Right cardiac atrium (tissue), 5 donors: ENCODE results near the gene HYAL1. TPM values are rescaled to one million over a fixed set of nuclear protein-coding genes. Genes with fewer than 3 reads are reported as not detected.

ENCODE experiments used
- ATAC-seq, 2 donors: fragments of 200-7000 bp; cut with Tn5 transposase; one replicate each; pipeline versions ENCODE4 v1.8.0 to v1.9.1; 2020; ENCODE audit warnings: moderate library complexity in 2 of 2, mild to moderate bottlenecking in 1 of 2
- DNase-seq, 3 donors: peaks; one replicate each; pipeline ENCODE4 v3.0.0-alpha.2; 2020
- H3K27ac ChIP-seq: one replicate; pipeline ENCODE4 v1.5.1; 2013; ENCODE audit warnings: mild to moderate bottlenecking, low read length, control low read depth, moderate library complexity
- H3K27me3 ChIP-seq: one replicate; pipeline ENCODE4 v1.6.1; 2013; ENCODE audit not compliant: control insufficient read depth, insufficient read depth
- H3K4me1 ChIP-seq: one replicate; pipeline ENCODE4 v1.6.1; 2013; ENCODE audit warnings: low read length; ENCODE audit not compliant: control insufficient read depth, insufficient read depth
- H3K4me3 ChIP-seq: one replicate; pipeline ENCODE4 v1.5.1; 2013; ENCODE audit warnings: low read length, control low read depth
- H3K9me3 ChIP-seq: one replicate; pipeline ENCODE4 v1.6.1; 2013; ENCODE audit warnings: low read length; ENCODE audit not compliant: control insufficient read depth
- WGBS: extraction: QIAGEN DNeasy Blood & Tissue Kit; methylation state at CpG from one replicate; pipeline ENCODE4 v1.1.7; 2013; 5-methylcytosine and 5-hydroxymethylcytosine counted together
- intact Hi-C, 4 donors: fragments of 100-400 bp; cut with DNase I; formaldehyde crosslinking; loops; one replicate each; pipeline versions ENCODE4 v1.11.0 to v1.14.0; 2022 to 2023
- polyA plus RNA-seq: library from polyadenylated mRNA; stranded (reverse); fragments of 200-250 nt; gene quantifications from one replicate; pipeline ENCODE4 v1.2.3, GENCODE V29; 2013
- total RNA-seq, 4 donors: library from RNA; stranded (reverse); fragmentation: NEBNext Ultra II Directional; extraction: Animal tissue kit (Norgen Biotek cat#: 25700); gene quantifications; one replicate each; pipeline ENCODE4 v1.2.1, GENCODE V29; 2021
- donor health status: healthy with polysubstance abuse.
- donor health status: DM: no; HTN: yes; CAD: no.
- donor health status: DM: no; HTN: no; CAD: no.
- donor health status: DM: no; HTN: yes; CAD: no; lungs with severe emphysema.
- donor health status: DM: yes; HTN: yes; CAD: no.

HYAL1 gene
- total and polyA plus RNA-seq, 5 donors: 17.8 to 33.7 (median 25.4) TPM

DNA sequence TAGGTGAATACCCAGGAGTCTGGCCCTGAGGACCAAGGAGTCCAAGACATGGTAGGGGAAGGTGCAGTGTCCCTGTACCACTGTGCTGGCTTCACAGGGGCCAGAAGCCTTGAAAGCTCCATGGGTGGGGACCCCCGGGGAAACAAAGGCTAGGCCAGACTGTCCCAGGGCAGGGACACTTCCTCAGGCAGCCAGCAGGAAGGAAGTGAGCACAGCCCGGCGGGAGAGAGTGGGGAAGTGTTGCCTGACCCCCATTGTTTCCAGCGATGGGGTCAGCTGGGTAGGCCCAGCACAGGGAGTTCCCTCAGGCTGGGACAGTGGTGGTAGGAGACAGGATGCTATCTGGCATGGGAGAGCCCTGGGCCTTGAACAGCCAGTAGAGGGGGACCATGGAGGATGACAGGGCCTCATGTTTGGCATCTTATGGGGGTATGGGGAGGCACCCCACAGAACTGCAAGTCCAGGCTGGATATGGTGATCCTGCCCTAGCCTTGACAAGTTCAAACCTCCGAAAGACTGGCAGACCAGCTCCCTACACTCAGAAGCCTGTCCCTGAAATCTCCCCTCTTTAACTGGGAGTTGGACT is 20.3 kb upstream of the HYAL1 start:
- Histone ChIP-seq H3K4me1 (peaks cover 11% of the 10 kb centered on the region), H3K9me3 (no peaks in the 10 kb centered on the region), H3K27ac (peak overlapping the region; percentile 96), H3K4me3 (no peak overlapping the region), H3K27me3 (no peaks in the 10 kb centered on the region)
- 45% methylated on average over 5 of the region's 5 CpGs for WGBS
- DNase-seq (peak; percentile 80 to 87 (median 85)), ATAC-seq (peak; percentile 23 to 65)
- intact Hi-C loops: loop anchor here in 1 of 4 donors (5.0 kb wide), 1 partner anchor 96 kb away; no protein-coding TSS in a partner anchor

DNA sequence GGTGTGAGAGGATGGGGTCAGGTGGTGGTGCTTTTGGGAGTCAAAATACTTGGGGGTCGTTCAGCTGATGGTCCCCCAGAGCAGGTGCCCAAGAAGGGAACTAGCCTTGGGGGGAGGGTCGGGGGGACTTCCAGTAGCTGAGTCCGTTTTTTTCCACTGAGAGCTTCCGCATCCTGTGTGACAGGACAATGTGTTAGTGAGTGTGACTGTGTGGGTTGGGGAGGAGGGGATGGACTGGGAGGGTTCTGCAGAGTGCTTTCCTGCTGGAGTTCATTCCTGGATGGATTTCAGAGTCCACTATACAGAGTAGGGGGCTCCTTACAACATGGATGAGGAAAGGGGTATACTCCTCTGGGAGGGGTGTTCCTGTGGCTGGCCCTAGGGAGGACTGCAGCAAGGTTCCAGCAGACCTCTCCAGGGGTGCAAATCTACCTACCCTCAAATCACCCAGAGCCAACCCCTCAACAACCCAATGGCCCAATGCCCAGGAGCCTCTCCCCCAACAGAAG is 19.8 kb upstream of the HYAL1 start:
- 36% methylated on average over 4 of the region's 4 CpGs for WGBS
- intact Hi-C loops: loop anchor here in 1 of 4 donors (5.0 kb wide), 1 partner anchor 96 kb away; no protein-coding TSS in a partner anchor
- DNase-seq (peak in 2 of 3 donors; percentile 65 to 71), ATAC-seq (peak; percentile 2 to 42)
- Histone ChIP-seq H3K27me3 (no peaks in the 10 kb centered on the region), H3K4me3 (no peak overlapping the region), H3K9me3 (no peaks in the 10 kb centered on the region), H3K27ac (peak overlapping the region; percentile 96), H3K4me1 (peaks cover 9% of the 10 kb centered on the region)

DNA sequence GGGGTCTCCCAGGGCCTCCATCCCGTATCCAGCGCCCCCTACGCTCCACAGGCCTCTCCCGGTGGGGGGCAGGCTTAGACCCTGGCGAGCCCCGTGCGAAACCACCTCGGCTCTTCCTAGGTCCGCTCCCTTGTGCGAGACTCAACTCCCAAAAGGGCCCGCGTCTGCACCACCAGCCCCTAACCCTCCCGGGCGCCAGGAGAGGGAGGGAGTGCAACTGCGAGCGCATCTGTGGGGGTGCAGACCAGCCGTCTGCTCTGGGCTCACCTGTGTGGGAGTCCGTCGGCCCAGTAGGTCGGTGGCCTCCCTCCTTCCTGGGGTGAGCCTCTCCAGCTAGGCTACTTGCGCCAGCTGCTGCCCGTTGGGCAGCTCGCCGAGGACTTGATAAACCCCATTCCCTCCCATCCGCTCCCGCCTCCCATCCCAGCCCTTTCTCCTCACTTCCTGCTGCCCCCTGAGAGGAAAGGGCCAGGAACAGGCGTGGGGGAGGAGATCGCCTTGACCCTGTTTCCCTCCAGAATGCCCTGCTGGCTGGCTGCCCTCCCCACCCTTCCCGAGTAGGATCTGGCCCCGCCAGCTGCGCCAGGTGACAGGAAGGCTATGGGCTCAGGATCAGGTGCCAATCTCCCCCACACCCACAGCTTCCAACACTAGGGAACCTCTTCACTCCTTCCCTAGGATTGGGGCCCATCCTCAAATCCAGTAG is 19.2 kb upstream of the HYAL1 start, which contains the start of gene HYAL2:
TSS of gene HYAL2 (minus strand) at position 360 of the 706 bp plus-strand sequence. CDS start 2,256 bp downstream, outside the sequence.
- intact Hi-C loops: loop anchor here in 1 of 4 donors (5.0 kb wide), 1 partner anchor 95 kb away; no protein-coding TSS in a partner anchor
- H3K4me3 ChIP-seq: peak within 1 kb of the TSS; percentile 85
- ATAC-seq: peak; percentile 11 to 58
- no peaks in the 10 kb centered on the region for H3K27me3 ChIP-seq
- H3K4me1 ChIP-seq: peaks cover 9% of the 10 kb centered on the region
- WGBS: 29% methylated on average over 31 of the region's 31 CpGs
- peak; percentile 88 to 92 (median 91) for DNase-seq
- H3K9me3 ChIP-seq: no peaks in the 10 kb centered on the region
- H3K27ac ChIP-seq: peak within 1 kb of the TSS; percentile 96

GRCh38 chr3:50322115-50322385 is 18.7 kb upstream of the HYAL1 start:
- intact Hi-C loops: loop anchor here in 1 of 4 donors (5.0 kb wide), 1 partner anchor 95 kb away; no protein-coding TSS in a partner anchor
- peaks cover 9% of the 10 kb centered on the region for H3K4me1 ChIP-seq
- 13% methylated on average over 14 of the region's 14 CpGs for WGBS
- H3K4me3 ChIP-seq: peak overlapping the region; percentile 85
- no peaks in the 10 kb centered on the region for H3K27me3 ChIP-seq
- no peaks in the 10 kb centered on the region for H3K9me3 ChIP-seq
- no peak for DNase-seq
- H3K27ac ChIP-seq: peak overlapping the region; percentile 96
- no peak for ATAC-seq

DNA sequence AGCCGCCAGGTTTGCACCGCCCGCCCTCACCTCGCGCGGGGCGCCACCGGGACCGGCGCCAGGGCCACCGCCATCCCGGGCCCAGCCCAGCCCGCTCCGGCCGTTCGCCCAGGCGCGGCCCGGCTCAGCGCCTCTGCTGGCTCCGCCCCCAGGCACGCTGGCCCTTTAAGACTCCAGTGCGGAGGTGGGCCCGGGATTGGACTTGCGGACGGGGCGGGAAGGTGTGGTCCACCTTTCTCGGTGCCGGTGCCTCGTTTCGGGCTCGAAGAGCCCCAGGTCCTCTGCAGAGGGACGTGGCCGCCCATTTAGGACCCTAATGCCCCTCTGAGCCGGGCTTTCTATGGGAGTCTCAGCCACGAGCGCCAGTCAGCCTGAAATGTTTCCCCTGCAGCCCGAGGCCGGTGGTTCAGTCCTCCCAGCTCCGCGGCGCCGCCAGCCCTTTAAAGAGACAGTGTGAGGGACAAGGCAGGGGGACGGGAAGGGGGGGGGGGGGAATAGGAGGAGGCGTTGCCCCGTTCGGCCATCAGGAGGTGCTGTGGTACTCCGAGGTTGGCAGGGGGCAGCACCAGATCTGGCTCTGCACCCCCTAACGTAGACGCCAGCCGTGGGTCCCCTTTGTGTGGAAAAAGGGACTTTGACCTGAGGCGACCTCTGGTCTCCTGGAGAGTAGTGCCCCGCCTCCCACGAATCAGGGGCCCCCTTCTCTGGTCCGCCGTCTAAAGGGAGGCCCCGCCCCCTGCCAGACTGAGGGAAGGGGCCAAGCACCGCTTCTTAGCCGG is 18.2 kb upstream of the HYAL1 start:
- peaks cover 9% of the 10 kb centered on the region for H3K4me1 ChIP-seq
- DNase-seq: peak; percentile 91 to 97 (median 96)
- 1% methylated on average over 59 of the region's 59 CpGs for WGBS
- H3K9me3 ChIP-seq: no peaks in the 10 kb centered on the region
- H3K27ac ChIP-seq: peak overlapping the region; percentile 96
- ATAC-seq: peak; percentile 35 to 76
- H3K27me3 ChIP-seq: no peaks in the 10 kb centered on the region
- intact Hi-C loops: loop anchor here in 1 of 4 donors (5.0 kb wide), 1 partner anchor 94 kb away; no protein-coding TSS in a partner anchor
- peak overlapping the region; percentile 85 for H3K4me3 ChIP-seq

DNA sequence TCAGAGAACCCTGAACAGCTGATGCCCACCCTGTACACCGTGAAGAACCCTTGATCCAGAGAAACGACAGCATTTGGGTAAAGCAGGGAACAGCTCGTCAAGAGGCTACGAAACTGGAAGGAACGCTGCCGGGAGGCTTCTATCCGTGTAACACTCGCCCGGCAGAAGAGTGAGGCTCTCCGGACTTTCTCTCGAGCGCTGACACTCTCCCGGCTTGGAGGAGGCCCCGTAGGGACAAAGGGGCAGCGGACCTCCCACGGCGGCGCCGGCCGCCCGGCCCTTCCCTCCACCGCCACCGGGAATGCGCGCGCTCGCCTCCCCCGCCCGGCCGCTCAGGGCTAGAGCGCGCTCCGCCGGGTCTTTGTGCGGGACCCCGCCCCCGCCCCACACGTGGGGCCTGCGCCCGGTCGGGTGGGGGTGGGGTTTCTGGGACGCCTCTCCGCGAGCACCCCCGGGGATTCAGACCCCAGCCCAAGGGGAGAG is 17.5 kb upstream of the HYAL1 start:
- H3K4me1 ChIP-seq: peaks cover 9% of the 10 kb centered on the region
- WGBS: under 1% methylated on average over 45 of the region's 45 CpGs
- intact Hi-C loops: loop anchor here in 1 of 4 donors (5.0 kb wide), 1 partner anchor 94 kb away; no protein-coding TSS in a partner anchor

DNA sequence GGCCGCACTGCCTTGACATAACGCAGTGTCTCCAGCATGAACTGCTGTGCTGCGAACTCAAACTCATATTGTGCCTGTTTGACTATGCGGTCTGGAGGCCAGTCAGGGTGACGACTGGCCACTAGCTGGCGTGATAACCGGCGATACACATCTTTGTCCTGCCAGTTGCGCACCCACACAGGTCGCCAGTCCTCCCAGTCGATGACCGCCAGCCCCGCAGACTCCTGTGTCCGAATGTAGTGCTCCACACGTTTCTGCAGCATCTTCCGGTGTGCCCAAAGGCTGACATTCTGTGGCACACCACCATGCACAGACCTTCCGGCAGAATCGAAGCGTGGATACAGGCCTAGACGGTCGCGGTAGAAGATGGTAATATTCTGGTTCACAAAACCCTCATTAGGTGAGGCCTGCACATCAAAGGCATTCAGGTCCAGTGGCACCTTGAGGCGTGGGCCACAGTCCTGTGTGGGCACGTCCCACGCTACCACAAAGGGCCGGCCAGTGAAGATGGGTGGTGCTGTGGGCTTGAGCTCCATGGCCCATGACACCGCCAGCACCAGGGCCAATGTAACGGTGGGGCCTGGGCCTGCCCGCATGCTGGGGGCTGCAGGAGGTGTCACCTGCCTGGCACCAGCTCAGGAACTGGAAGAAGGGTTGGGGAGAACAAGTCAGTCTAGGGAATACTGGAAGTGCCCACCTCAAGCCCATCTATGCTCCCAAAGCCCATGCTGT is 16.7 kb upstream of the HYAL1 start:
- Histone ChIP-seq H3K27me3 (no peaks in the 10 kb centered on the region), H3K4me1 (peaks cover 9% of the 10 kb centered on the region), H3K9me3 (no peaks in the 10 kb centered on the region), H3K4me3 (peak overlapping the region; percentile 85), H3K27ac (peak overlapping the region; percentile 88)
- intact Hi-C loops: loop anchor here in 1 of 4 donors (5.0 kb wide), 1 partner anchor 93 kb away; no protein-coding TSS in a partner anchor
- 70% methylated on average over 29 of the region's 29 CpGs for WGBS
- ATAC-seq (no peak), DNase-seq (peak in 1 of 3 donors; percentile 67)

More for the DNA sequence above, 17.5 kb upstream of the HYAL1 start:
- no peaks in the 10 kb centered on the region for H3K9me3 ChIP-seq
- H3K4me3 ChIP-seq: peak overlapping the region; percentile 85
- H3K27ac ChIP-seq: peak overlapping the region; percentile 88
- ATAC-seq (peak; percentile 9 to 59), DNase-seq (peak; percentile 79 to 93 (median 93))
- H3K27me3 ChIP-seq: no peaks in the 10 kb centered on the region

DNA sequence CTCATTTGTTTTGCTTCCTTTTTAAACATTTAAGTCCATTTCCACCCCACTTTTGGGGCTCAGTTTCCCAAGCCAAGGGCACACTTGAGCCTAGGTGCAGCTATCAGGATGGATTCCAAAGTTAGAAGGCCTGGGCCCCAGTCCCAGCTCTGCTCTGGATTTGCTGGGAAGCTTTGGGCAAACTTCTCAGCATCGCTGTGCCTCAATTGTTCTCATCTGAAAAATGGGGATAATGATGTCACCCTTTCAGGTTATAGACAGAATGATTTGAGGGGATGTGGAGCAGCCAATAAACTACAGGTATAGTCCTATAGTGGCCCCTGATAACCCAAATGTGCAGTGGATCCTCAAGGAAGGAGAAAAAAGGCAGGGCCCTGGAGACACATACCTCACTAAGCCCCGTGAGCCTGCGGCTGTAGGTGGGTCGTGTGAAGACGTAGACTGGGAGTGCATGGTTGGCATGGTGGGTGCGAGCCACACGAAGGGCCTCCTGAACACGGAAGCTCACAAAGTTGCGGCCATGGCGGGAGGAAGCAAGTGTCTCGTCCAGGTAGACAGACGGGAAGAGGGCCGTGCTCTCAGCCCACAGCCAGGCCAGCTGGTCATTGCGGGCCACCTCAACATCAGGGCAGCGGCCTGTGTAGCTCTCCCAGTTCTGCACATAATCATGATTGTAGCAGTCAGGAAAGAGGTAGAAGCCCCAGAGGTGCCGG is 16.0 kb upstream of the HYAL1 start:
- Histone ChIP-seq H3K4me1 (peaks cover 8% of the 10 kb centered on the region), H3K27me3 (no peaks in the 10 kb centered on the region), H3K27ac (no peak overlapping the region), H3K9me3 (no peaks in the 10 kb centered on the region), H3K4me3 (no peak overlapping the region)
- 75% methylated on average over 16 of the region's 16 CpGs for WGBS
- intact Hi-C loops: no loop called here
- peak in 1 of 3 donors; percentile 52 for DNase-seq
- no peak for ATAC-seq

DNA sequence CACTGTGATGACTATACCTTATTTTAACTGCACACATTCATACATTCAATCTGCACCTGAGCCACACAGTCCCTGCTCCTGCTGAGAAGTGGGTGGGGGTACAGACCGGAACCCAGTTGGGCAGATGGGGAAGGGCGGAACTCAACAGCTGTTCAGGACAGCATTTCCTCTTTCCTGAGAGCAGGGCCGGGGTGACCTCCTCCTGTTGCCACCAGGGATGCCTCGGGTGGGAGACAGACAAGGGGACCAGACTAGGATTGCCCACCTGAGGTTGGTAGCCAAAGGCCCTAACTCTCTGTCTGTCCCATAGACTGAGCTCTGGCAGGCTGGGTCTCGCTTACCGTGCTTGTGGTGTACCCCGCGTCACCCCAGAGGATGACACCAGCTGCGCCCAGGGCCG is 15.2 kb upstream of the HYAL1 start:
- H3K4me1 ChIP-seq: peaks cover 4% of the 10 kb centered on the region
- peak in 2 of 3 donors; percentile 66 to 70 for DNase-seq
- H3K9me3 ChIP-seq: no peaks in the 10 kb centered on the region
- no peak for ATAC-seq
- 72% methylated on average over 10 of the region's 10 CpGs for WGBS
- H3K27ac ChIP-seq: no peak overlapping the region
- intact Hi-C loops: no loop called here
- no peaks in the 10 kb centered on the region for H3K27me3 ChIP-seq
- H3K4me3 ChIP-seq: no peak overlapping the region
